ENCODE results near the gene SLC41A1. TPM values are rescaled to one million over a fixed set of nuclear protein-coding genes. Genes with fewer than 3 reads are reported as not detected.

The SLC41A1 gene
- total and polyA plus RNA-seq, 2 donors (not counting 3 experiments of a cell fraction or from before 2014, with no cell fraction given): 21.7 to 22.0 TPM

GRCh38 chr1:205780335-205780734 is 32.7 kb downstream of the SLC41A1 start:
- H3K79me2 ChIP-seq (ENCODE audit: control insufficient read depth, insufficient read depth, low read length): no peaks in the 10 kb centered on the region
- TF ChIP-seq MAX (IDR thresholded peaks at IDR 0.05; ENCODE audit: insufficient read depth, insufficient read length): no peak
- TF ChIP-seq EZH2 (IDR thresholded peaks at IDR 0.05; ENCODE audit: borderline replicate concordance, low read depth, low read length, severe bottlenecking): no peak
- no peak for TF ChIP-seq CTCF (IDR thresholded peaks at IDR 0.05; ENCODE audit: extremely low read depth in 1 of 2, insufficient read depth in 1 of 2, low read depth in 1 of 2, low read length in 2 of 2)
- no peak for TF ChIP-seq FOS (IDR thresholded peaks at IDR 0.05; ENCODE audit: borderline replicate concordance, insufficient read depth, low read length)
- TF ChIP-seq POLR2A (IDR thresholded peaks at IDR 0.05; ENCODE audit: low read depth, low read length): no peak
- TF ChIP-seq GATA2 (IDR thresholded peaks at IDR 0.05; ENCODE audit: insufficient read depth, insufficient read length, low read depth, low read length): no peak
- TF ChIP-seq JUN (IDR thresholded peaks at IDR 0.05; ENCODE audit: borderline replicate concordance, insufficient read depth, insufficient read length, low read depth): no peak
- no peak for TF ChIP-seq MYC (IDR thresholded peaks at IDR 0.05; ENCODE audit: low read depth, low read length)
- no peak for TF ChIP-seq POLR2AphosphoS5 (IDR thresholded peaks at IDR 0.05; ENCODE audit: insufficient read depth, low read depth, low read length)
- dilution Hi-C loops (cut with MboI; ENCODE audit: extremely low pct_ligation_motif_present, low sequenced_read_pairs) (no loop called here), intact Hi-C loops (cut with micrococcal nuclease) (no loop called here)
- H3K27me3 ChIP-seq (ENCODE audit: control insufficient read depth in 2 of 2, insufficient read depth in 2 of 2, low read length in 2 of 2): no peaks in the 10 kb centered on the region
- H3K36me3 ChIP-seq (ENCODE audit: control insufficient read depth in 2 of 2, extremely low read depth in 1 of 2, insufficient read depth in 2 of 2, low read length in 2 of 2): no peaks in the 10 kb centered on the region
- no peak for FAIRE-seq
- no peaks in the 10 kb centered on the region for H4K20me1 ChIP-seq (replicated peaks; ENCODE audit: control insufficient read depth, extremely low read depth, insufficient read depth, low read length)
- H2AFZ ChIP-seq (ENCODE audit: low read depth, low read length): no peak overlapping the region
- H3K9ac ChIP-seq (replicated peaks; ENCODE audit: extremely low read depth, insufficient read depth, low read length): no peak overlapping the region
- peaks cover 3% of the 10 kb centered on the region for H3K4me1 ChIP-seq (ENCODE audit: control insufficient read depth, extremely low read depth, insufficient read depth, low read length)
- no peak overlapping the region for H3K4me2 ChIP-seq (ENCODE audit: insufficient read depth, low read length)
- ChIA-PET CTCF (interaction anchor here (0.9 kb wide), 1 partner anchor 14 kb away, joined by 3 read pairs; no protein-coding TSS in a partner anchor), POLR2A (no interaction called here)
- no peaks in the 10 kb centered on the region for H3K9me3 ChIP-seq (replicated peaks; ENCODE audit: control insufficient read depth, insufficient read depth, low read length)
- BruUV-seq (replicated peaks): no TSS peak
- DNase-seq (ENCODE audit: low read depth, low spot score): no peak
- H3K9me1 ChIP-seq (replicated peaks; ENCODE audit: control insufficient read depth, extremely low read depth, insufficient read depth, low read length): no peaks in the 10 kb centered on the region
- no peak overlapping the region for H3K27ac ChIP-seq (ENCODE audit: insufficient read depth, low read depth, low read length)
- H3K4me3 ChIP-seq (replicated peaks in 1 of 3; ENCODE audit: insufficient read depth in 1 of 3, low read depth in 1 of 3, low read length in 3 of 3): no peak overlapping the region
